HepG2 (cell line): ENCODE measurements around the gene RNF126. TPM values are rescaled to one million over a fixed set of nuclear protein-coding genes. Genes with fewer than 3 reads are reported as not detected.

Experiments
- CBX5 ChIP-seq: sonication (generic); formaldehyde crosslinking; IDR thresholded peaks from 2 replicates; pipeline ENCODE4 v1.4.0; 2020; ENCODE audit warnings: missing genetic modification reagents, borderline replicate concordance
- CREB1 ChIP-seq, 2 experiments: fragments of 450-650 bp in 1 of 2; IDR thresholded peaks; 2 replicates each; pipeline ENCODE4 v1.6.1; 2016 to 2017; ENCODE audit warnings: control low read depth in 1 of 2, mild to moderate bottlenecking in 1 of 2, missing compliant biosample characterization in 1 of 2, missing genetic modification characterization in 1 of 2
- MEIS2 ChIP-seq: sonication (generic); formaldehyde crosslinking; IDR thresholded peaks from 2 replicates; pipeline ENCODE4 v1.9.0; 2021; ENCODE audit warnings: mild to moderate bottlenecking, missing genetic modification reagents
- NFYC ChIP-seq: IDR thresholded peaks from 2 replicates; pipeline ENCODE4 v1.6.1; 2016; ENCODE audit warnings: missing genetic modification reagents, missing compliant biosample characterization
- NRL ChIP-seq: sonication (generic); formaldehyde crosslinking; IDR thresholded peaks from 2 replicates; pipeline ENCODE4 v1.5.0; 2020; ENCODE audit warnings: missing genetic modification reagents, mild to moderate bottlenecking, moderate library complexity, borderline replicate concordance
- RARA ChIP-seq: IDR thresholded peaks from 2 replicates; pipeline ENCODE4 v1.6.1; 2016; ENCODE audit warnings: missing genetic modification reagents, missing compliant biosample characterization
- SNAI1 ChIP-seq: sonication (generic); formaldehyde crosslinking; IDR thresholded peaks from 2 replicates; pipeline ENCODE4 v1.5.0; 2020; ENCODE audit warnings: mild to moderate bottlenecking, missing genetic modification reagents, borderline replicate concordance
- ZBTB42 ChIP-seq: sonication (generic); formaldehyde crosslinking; IDR thresholded peaks from 2 replicates; pipeline ENCODE4 v1.5.0; 2020; ENCODE audit warnings: mild to moderate bottlenecking, missing genetic modification reagents
- ZFP36L1 ChIP-seq: sonication (generic); formaldehyde crosslinking; IDR thresholded peaks from 2 replicates; pipeline ENCODE4 v1.8.0; 2022; ENCODE audit warnings: mild to moderate bottlenecking, missing genetic modification reagents, moderate library complexity
- ZNF326 ChIP-seq: sonication (generic); formaldehyde crosslinking; IDR thresholded peaks from 2 replicates; pipeline ENCODE4 v1.4.0; 2020; ENCODE audit warnings: missing genetic modification reagents, borderline replicate concordance
- ZNF382 ChIP-seq: sonication (generic); formaldehyde crosslinking; IDR thresholded peaks from 2 replicates; pipeline ENCODE4 v1.5.0; 2020; ENCODE audit warnings: missing genetic modification reagents, mild to moderate bottlenecking, borderline replicate concordance
- ZNF431 ChIP-seq: sonication (generic); formaldehyde crosslinking; IDR thresholded peaks from 2 replicates; pipeline ENCODE4 v1.9.0; 2022; ENCODE audit warnings: missing genetic modification reagents, low read depth, mild to moderate bottlenecking, borderline replicate concordance
- ZNF589 ChIP-seq: sonication (generic); formaldehyde crosslinking; conservative IDR thresholded peaks from 2 replicates; pipeline ENCODE4 v1.8.0; 2022; ENCODE audit warnings: mild to moderate bottlenecking, moderate library complexity, missing genetic modification reagents
- ZNF615 ChIP-seq: sonication (generic); formaldehyde crosslinking; IDR thresholded peaks from 2 replicates; pipeline ENCODE4 v1.5.0; 2020; ENCODE audit warnings: mild to moderate bottlenecking, missing genetic modification reagents, borderline replicate concordance
- ZNF724P ChIP-seq: sonication (generic); formaldehyde crosslinking; IDR thresholded peaks from 2 replicates; pipeline ENCODE4 v1.8.0; 2022; ENCODE audit warnings: missing genetic modification reagents, borderline replicate concordance
- ZNF788 ChIP-seq: sonication (generic); formaldehyde crosslinking; IDR thresholded peaks from 2 replicates; pipeline ENCODE4 v1.5.0; 2020; ENCODE audit warnings: mild to moderate bottlenecking, missing genetic modification reagents, borderline replicate concordance
- ZNF841 ChIP-seq: sonication (generic); formaldehyde crosslinking; IDR thresholded peaks from 2 replicates; pipeline ENCODE4 v1.8.1; 2023; ENCODE audit warnings: missing genetic modification reagents, borderline replicate concordance
- polyA plus RNA-seq, 8 experiments: library from polyadenylated mRNA; depleted of rRNA in 3 of 8; stranded (reverse) in 7 of 8; unstranded in 1 of 8; fragments of >200 nt; fragmentation: Illumina TruSeq in 4 of 8; extraction: Trizol in 4 of 8; gene quantifications; 2 replicates each; pipeline versions ENCODE4 v1.2.1 to v1.2.3, GENCODE V29; 2011 to 2016; ENCODE audit warnings: low read depth in 4 of 8, missing spikeins in 1 of 8, mixed read lengths in 1 of 8; ENCODE audit not compliant: insufficient read depth in 1 of 8
- total RNA-seq, 5 experiments: library from RNA; depleted of rRNA; stranded (reverse); fragments of >200 nt; fragmentation: Illumina TruSeq; extraction: Trizol; gene quantifications; 2 replicates each; pipeline ENCODE4 v1.2.3, GENCODE V29; 2016; ENCODE audit warnings: low read depth in 1 of 5
- TF ChIP-seq, protein P1 (sequence below): sonication (generic); formaldehyde crosslinking; IDR thresholded peaks from 2 replicates; pipeline ENCODE4 v1.4.0; 2020; ENCODE audit warnings: missing genetic modification reagents
- TF ChIP-seq, protein P2 (sequence below): sonication (generic); formaldehyde crosslinking; IDR thresholded peaks from 2 replicates; pipeline ENCODE4 v1.4.0; 2020; ENCODE audit warnings: missing genetic modification reagents
- TF ChIP-seq, protein P3 (sequence below): sonication (generic); formaldehyde crosslinking; IDR thresholded peaks from 2 replicates; pipeline ENCODE4 v1.4.0; 2020; ENCODE audit warnings: missing genetic modification reagents
- TF ChIP-seq, protein P4 (sequence below): sonication (generic); formaldehyde crosslinking; IDR thresholded peaks from 2 replicates; pipeline ENCODE4 v1.4.0; 2020; ENCODE audit warnings: missing genetic modification reagents, borderline replicate concordance

RNF126 gene
- total and polyA plus RNA-seq, 2 of the 13 experiments (the other 11 are each of a cell fraction or from before 2014, with no cell fraction given), result 23.2 to 34.0 TPM

GRCh38 chr19:703651-704446 lies 40.8 kb upstream of the RNF126 start (continued):
- TF ChIP-seq ZNF326 (CRISPR knock-in tag), result no peak
- no peak for TF ChIP-seq ZNF431 (CRISPR knock-in tag)
- TF ChIP-seq ZFP36L1 (CRISPR knock-in tag), result no peak
- no peak for TF ChIP-seq ZNF615 (CRISPR knock-in tag)
- no peak for TF ChIP-seq NFYC (CRISPR knock-in tag)
- TF ChIP-seq ZNF382 (CRISPR knock-in tag), result no peak
- TF ChIP-seq RARA (CRISPR knock-in tag), result peak; percentile 51; the same call in 1 of the 2 replicates
- TF ChIP-seq ZNF589 (CRISPR knock-in tag), result no peak
- TF ChIP-seq, protein P1, sequence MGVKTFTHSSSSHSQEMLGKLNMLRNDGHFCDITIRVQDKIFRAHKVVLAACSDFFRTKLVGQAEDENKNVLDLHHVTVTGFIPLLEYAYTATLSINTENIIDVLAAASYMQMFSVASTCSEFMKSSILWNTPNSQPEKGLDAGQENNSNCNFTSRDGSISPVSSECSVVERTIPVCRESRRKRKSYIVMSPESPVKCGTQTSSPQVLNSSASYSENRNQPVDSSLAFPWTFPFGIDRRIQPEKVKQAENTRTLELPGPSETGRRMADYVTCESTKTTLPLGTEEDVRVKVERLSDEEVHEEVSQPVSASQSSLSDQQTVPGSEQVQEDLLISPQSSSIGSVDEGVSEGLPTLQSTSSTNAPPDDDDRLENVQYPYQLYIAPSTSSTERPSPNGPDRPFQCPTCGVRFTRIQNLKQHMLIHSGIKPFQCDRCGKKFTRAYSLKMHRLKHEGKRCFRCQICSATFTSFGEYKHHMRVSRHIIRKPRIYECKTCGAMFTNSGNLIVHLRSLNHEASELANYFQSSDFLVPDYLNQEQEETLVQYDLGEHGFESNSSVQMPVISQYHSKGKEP, result no peak
- TF ChIP-seq ZNF724P (CRISPR knock-in tag), result no peak
- no peak for TF ChIP-seq ZBTB42 (CRISPR knock-in tag)
- TF ChIP-seq NRL, result no peak; the same call in 1 of the 2 replicates
- no peak; the same call in 1 of the 2 replicates for TF ChIP-seq CBX5 (CRISPR knock-in tag)
- TF ChIP-seq, protein P2, sequence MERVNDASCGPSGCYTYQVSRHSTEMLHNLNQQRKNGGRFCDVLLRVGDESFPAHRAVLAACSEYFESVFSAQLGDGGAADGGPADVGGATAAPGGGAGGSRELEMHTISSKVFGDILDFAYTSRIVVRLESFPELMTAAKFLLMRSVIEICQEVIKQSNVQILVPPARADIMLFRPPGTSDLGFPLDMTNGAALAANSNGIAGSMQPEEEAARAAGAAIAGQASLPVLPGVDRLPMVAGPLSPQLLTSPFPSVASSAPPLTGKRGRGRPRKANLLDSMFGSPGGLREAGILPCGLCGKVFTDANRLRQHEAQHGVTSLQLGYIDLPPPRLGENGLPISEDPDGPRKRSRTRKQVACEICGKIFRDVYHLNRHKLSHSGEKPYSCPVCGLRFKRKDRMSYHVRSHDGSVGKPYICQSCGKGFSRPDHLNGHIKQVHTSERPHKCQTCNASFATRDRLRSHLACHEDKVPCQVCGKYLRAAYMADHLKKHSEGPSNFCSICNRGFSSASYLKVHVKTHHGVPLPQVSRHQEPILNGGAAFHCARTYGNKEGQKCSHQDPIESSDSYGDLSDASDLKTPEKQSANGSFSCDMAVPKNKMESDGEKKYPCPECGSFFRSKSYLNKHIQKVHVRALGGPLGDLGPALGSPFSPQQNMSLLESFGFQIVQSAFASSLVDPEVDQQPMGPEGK (CRISPR knock-in tag), result peak; percentile 63; the same call in 1 of the 2 replicates
- TF ChIP-seq, protein P3, sequence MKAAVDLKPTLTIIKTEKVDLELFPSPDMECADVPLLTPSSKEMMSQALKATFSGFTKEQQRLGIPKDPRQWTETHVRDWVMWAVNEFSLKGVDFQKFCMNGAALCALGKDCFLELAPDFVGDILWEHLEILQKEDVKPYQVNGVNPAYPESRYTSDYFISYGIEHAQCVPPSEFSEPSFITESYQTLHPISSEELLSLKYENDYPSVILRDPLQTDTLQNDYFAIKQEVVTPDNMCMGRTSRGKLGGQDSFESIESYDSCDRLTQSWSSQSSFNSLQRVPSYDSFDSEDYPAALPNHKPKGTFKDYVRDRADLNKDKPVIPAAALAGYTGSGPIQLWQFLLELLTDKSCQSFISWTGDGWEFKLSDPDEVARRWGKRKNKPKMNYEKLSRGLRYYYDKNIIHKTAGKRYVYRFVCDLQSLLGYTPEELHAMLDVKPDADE (CRISPR knock-in tag), result no peak
- no peak for TF ChIP-seq SNAI1 (CRISPR knock-in tag)
- TF ChIP-seq ZNF841, result no peak
- TF ChIP-seq CREB1 (IDR thresholded peaks at IDR 0.05), result no peak
- TF ChIP-seq CREB1 (CRISPR knock-in tag; IDR thresholded peaks at IDR 0.05), result no peak
- 0 out of 2 replicates have a peak, but pooled peaks have one; percentile 38 for TF ChIP-seq MEIS2 (CRISPR knock-in tag)
- peak; percentile 87; the same call in 1 of the 2 replicates for TF ChIP-seq ZNF788 (CRISPR knock-in tag)
- TF ChIP-seq, protein P4, sequence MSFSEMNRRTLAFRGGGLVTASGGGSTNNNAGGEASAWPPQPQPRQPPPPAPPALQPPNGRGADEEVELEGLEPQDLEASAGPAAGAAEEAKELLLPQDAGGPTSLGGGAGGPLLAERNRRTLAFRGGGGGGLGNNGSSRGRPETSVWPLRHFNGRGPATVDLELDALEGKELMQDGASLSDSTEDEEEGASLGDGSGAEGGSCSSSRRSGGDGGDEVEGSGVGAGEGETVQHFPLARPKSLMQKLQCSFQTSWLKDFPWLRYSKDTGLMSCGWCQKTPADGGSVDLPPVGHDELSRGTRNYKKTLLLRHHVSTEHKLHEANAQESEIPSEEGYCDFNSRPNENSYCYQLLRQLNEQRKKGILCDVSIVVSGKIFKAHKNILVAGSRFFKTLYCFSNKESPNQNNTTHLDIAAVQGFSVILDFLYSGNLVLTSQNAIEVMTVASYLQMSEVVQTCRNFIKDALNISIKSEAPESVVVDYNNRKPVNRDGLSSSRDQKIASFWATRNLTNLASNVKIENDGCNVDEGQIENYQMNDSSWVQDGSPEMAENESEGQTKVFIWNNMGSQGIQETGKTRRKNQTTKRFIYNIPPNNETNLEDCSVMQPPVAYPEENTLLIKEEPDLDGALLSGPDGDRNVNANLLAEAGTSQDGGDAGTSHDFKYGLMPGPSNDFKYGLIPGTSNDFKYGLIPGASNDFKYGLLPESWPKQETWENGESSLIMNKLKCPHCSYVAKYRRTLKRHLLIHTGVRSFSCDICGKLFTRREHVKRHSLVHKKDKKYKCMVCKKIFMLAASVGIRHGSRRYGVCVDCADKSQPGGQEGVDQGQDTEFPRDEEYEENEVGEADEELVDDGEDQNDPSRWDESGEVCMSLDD (CRISPR knock-in tag), result 0 out of 2 replicates have a peak, but pooled peaks have one; percentile 37
